HK-2 (cell line): Measurements from ENCODE around the gene TLE6.
"Not testable (repeated sequence)": the region's sequence is repeated elsewhere in the genome, so short reads cannot be mapped to it uniquely, and the experiment has no call there.

ENCODE experiments used
- DNase-seq: peaks from one replicate; pipeline ENCODE4 v3.0.0-alpha.2; 2018; ENCODE audit not compliant: unreplicated experiment

TLE6 gene

GRCh38 chr19:2974342-2975041, 2.9 kb upstream of the TLE6 start:
- DNase-seq: no peak

GRCh38 chr19:2976609-2977000, 759 bp upstream of the TLE6 start:
- DNase-seq: no peak

- DNase-seq: no peak
Measured at GRCh38 chr19:2977746-2978138, 378 bp downstream of the TLE6 start.

- DNase-seq: no peak
Measured at GRCh38 chr19:2978166-2978767, 903 bp downstream of the TLE6 start.

- DNase-seq: no peak
Measured at GRCh38 chr19:2978772-2979171, 1.4 kb downstream of the TLE6 start.

- no peak for DNase-seq
Measured at GRCh38 chr19:2981898-2982297, 4.5 kb downstream of the TLE6 start.

- no peak for DNase-seq
Measured at GRCh38 chr19:2982561-2982960, 5.2 kb downstream of the TLE6 start.

- DNase-seq: no peak
Measured at GRCh38 chr19:2982983-2983350, 5.6 kb downstream of the TLE6 start.

GRCh38 chr19:2983351-2984214, 6.2 kb downstream of the TLE6 start:
- no peak for DNase-seq

GRCh38 chr19:2984215-2984528, 6.8 kb downstream of the TLE6 start:
- DNase-seq: no peak

GRCh38 chr19:2986951-2987524, 9.7 kb downstream of the TLE6 start:
- no peak for DNase-seq

GRCh38 chr19:2987797-2988196, 10.4 kb downstream of the TLE6 start:
- DNase-seq: no peak

GRCh38 chr19:2988568-2988967, 11.2 kb downstream of the TLE6 start:
- DNase-seq: no peak

GRCh38 chr19:2989236-2989946, 12.0 kb downstream of the TLE6 start:
- no peak for DNase-seq

- not testable (repeated sequence) for DNase-seq
Measured at GRCh38 chr19:2992333-2992732, 15.0 kb downstream of the TLE6 start.

- DNase-seq: no peak
Measured at GRCh38 chr19:2992958-2993357, 15.6 kb downstream of the TLE6 start.

GRCh38 chr19:2993579-2993978, 16.2 kb downstream of the TLE6 start:
- no peak for DNase-seq

- no peak for DNase-seq
Measured at GRCh38 chr19:2994588-2995131, 17.3 kb downstream of the TLE6 start.

GRCh38 chr19:2997720-2998119, 20.4 kb downstream of the TLE6 start:
- DNase-seq: no peak

- no peak for DNase-seq
Measured at GRCh38 chr19:2998642-2999041, 21.3 kb downstream of the TLE6 start.

- DNase-seq: no peak
Measured at GRCh38 chr19:3001235-3001800, 24.0 kb downstream of the TLE6 start.
